ENCODE measurements around the gene IFNGR2.
A peak's percentile ranks its signal among the peaks of the same experiment; 100 is the strongest.

Gene IFNGR2

GRCh38 chr21:33403128-33403785, at the start of gene IFNGR2:
IFNGR2 (plus strand) TSS chr21:33403413; CDS start chr21:33403544, 131 bp downstream.
- no peak for TF ChIP-seq CTCF (IDR thresholded peaks at IDR 0.05; ENCODE audit: control insufficient read depth, insufficient read depth, low read depth, low read length, missing control alignments)
- peak within 1 kb of the TSS; percentile 90 for H3K4me3 ChIP-seq (ENCODE audit: control insufficient read depth, low read depth, low read length)
- DNase-seq (ENCODE audit: low read depth): no peak

GRCh38 chr21:33355355-33355754, 47.9 kb upstream of the IFNGR2 start:
- no peak for DNase-seq (ENCODE audit: low read depth)
- TF ChIP-seq CTCF (IDR thresholded peaks at IDR 0.05; ENCODE audit: control insufficient read depth, insufficient read depth, low read depth, low read length, missing control alignments): no peak
- no peak overlapping the region for H3K4me3 ChIP-seq (ENCODE audit: control insufficient read depth, low read depth, low read length)

GRCh38 chr21:33355996-33356395, 47.2 kb upstream of the IFNGR2 start:
- no peak for TF ChIP-seq CTCF (IDR thresholded peaks at IDR 0.05; ENCODE audit: control insufficient read depth, insufficient read depth, low read depth, low read length, missing control alignments)
- no peak for DNase-seq (ENCODE audit: low read depth)
- no peak overlapping the region for H3K4me3 ChIP-seq (ENCODE audit: control insufficient read depth, low read depth, low read length)

GRCh38 chr21:33357177-33357576, 46.0 kb upstream of the IFNGR2 start:
- no peak overlapping the region for H3K4me3 ChIP-seq (ENCODE audit: control insufficient read depth, low read depth, low read length)
- no peak for TF ChIP-seq CTCF (IDR thresholded peaks at IDR 0.05; ENCODE audit: control insufficient read depth, insufficient read depth, low read depth, low read length, missing control alignments)

GRCh38 chr21:33359446-33359845, 43.8 kb upstream of the IFNGR2 start:
- no peak for DNase-seq (ENCODE audit: low read depth)
- no peak for TF ChIP-seq CTCF (IDR thresholded peaks at IDR 0.05; ENCODE audit: control insufficient read depth, insufficient read depth, low read depth, low read length, missing control alignments)
- no peak overlapping the region for H3K4me3 ChIP-seq (ENCODE audit: control insufficient read depth, low read depth, low read length)

More at GRCh38 chr21:33357177-33357576, 46.0 kb upstream of the IFNGR2 start:
- no peak for DNase-seq (ENCODE audit: low read depth)

GRCh38 chr21:33360281-33360680, 42.9 kb upstream of the IFNGR2 start:
- no peak for TF ChIP-seq CTCF (IDR thresholded peaks at IDR 0.05; ENCODE audit: control insufficient read depth, insufficient read depth, low read depth, low read length, missing control alignments)
- no peak overlapping the region for H3K4me3 ChIP-seq (ENCODE audit: control insufficient read depth, low read depth, low read length)

More at GRCh38 chr21:33360281-33360680, 42.9 kb upstream of the IFNGR2 start:
- DNase-seq (ENCODE audit: low read depth): no peak
